GM21423 (cell line): ENCODE data around the gene HIVEP2.
A peak's percentile ranks its signal among the peaks of the same experiment; 100 is the strongest.

ENCODE experiments used
- ATAC-seq: cut with Tn5 transposase; IDR thresholded peaks from one replicate; pipeline ENCODE4 v1.9.1; 2021; ENCODE audit warnings: mild to moderate bottlenecking, moderate library complexity; ENCODE audit not compliant: unreplicated experiment

Gene HIVEP2

DNA sequence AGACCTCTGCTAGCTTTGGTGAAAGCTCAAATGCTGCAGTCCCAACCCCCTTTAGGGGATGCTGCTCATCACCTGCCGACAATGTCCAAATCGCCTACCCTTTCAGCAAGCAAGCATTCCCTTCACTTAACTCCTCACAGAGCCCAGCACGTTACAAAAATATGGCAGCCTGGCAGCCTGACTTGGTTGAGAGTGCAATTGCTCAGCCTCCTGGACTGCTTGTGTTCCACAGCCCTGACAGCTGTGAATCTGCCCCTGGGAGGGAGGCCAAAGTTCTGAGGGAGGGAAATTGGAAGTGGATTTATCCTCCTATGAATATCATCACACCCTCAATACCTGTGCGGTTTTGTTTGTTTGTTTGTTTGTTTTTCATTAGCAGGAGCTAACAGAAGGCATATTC is 231.0 kb downstream of the HIVEP2 start:
- ATAC-seq, result no peak

DNA sequence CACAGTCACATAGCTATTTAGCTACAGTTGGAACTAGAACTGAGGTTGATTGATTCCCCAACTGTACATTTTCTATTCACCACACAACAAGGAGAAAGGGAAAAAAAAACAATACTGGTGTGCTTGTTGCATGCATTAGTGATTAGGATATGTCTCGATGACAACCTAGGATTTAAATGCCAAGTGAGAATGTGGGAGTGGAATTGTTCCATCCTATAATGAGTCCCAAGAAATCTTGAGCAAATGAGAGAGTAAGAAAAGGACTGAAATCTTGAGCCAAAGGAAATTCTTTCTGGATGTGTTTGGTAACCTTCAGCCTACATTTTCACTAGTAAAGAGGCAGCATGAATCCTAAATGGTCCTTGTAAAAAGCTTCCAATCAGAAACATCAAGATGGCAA is 232.7 kb downstream of the HIVEP2 start:
- no peak for ATAC-seq

- ATAC-seq, result no peak
These were observed 236.3 kb downstream of the HIVEP2 start for GRCh38 chr6:142708651-142709050.

GRCh38 chr6:142707255-142707654 is 237.7 kb downstream of the HIVEP2 start:
- ATAC-seq, result no peak

DNA sequence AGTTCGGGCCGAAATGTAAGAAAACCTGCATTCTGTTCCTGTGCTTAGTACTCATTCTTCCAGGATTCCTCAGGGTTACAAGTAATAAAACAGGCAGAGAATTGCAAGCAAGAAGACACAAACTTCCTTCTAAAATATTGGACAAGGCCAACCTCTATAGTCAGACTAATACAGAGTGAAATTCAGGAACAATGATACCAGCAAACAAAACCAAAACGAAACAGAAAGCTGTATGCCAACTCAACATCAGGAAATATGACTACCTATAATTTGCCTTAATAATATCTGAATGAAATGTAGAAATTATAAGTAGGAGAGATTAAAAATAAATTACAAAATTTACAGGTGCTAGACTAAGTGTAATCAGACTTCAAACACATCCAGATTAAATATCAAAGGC is 238.8 kb downstream of the HIVEP2 start:
- no peak for ATAC-seq

- ATAC-seq, result no peak
These were observed 239.9 kb downstream of the HIVEP2 start for GRCh38 chr6:142705054-142705453.

GRCh38 chr6:142702501-142703460 is 242.2 kb downstream of the HIVEP2 start:
- ATAC-seq, result peak; percentile 53
